ENCODE data around the gene GPS1. TPM values are rescaled to one million over a fixed set of nuclear protein-coding genes. Genes with fewer than 3 reads are reported as not detected.

Gene GPS1
- 10 to 100 TPM; 69.0 to 75.6 TPM for total RNA-seq

DNA sequence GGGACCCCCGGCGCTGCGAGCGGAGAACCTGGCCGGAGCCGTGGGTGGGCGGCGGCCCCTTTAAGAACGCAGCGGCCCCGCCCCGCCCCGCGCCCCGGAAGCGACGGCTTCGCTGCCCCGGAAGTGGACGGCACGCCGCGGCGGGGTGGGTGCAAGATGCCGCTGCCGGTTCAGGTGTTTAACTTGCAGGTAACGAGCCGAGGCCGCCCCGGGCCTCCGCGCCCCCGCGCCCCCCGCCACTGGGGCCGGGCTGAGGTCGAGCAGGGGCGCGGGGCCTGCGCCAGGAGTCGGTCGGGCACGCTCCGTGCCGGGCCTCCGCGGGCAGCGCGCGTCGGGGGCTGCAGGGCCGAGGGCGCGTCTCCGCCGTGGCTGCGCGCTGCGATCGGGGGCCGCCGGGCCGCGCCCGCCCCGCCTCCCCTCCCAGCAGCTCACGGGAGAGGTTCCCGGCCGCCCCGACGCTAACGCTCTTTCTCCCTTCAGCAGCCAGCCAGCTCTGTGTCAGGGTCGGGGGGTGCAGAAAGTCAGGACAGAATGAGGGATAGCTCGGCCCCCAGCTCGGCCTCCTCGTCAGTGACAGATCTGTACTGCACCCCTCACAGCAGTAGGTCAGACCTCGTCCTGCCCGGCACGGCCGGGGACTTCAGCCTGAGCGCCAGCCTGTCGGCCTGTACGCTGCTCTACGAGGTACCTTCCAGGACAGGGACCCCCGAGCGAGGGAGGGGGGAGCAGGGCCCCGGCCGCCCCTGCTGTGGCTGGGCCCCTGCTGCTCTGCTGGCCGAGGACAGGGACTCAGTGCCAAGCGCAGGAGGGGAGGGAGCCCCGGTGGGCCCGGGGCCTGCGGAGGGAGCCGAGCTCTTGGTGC lies at the start of gene GPS1, which contains the start of gene RFNG:
Gene GPS1, plus strand, starts transcription at position 123 of the 862 bp plus-strand sequence. Its CDS starts 34 bp downstream, at position 157.
Gene RFNG, minus strand, starts transcription at position 36 of the 862 bp plus-strand sequence. CDS start 45 bp downstream, outside the sequence.
- peak within 1 kb of the TSS; percentile 78 for H3K27ac Mint-ChIP-seq
- DNase-seq = peak; percentile 85
- POLR2A ChIA-PET = interaction anchor here (0.6 to 4.3 kb wide), 6 partner anchors 12 to 50 kb away, joined by 3 to 27 read pairs (median 4); partner anchors contain the start of genes DCXR and DUS1L
- no peaks in the 10 kb centered on the region for H3K9me3 Mint-ChIP-seq
- H3K36me3 Mint-ChIP-seq (ENCODE audit: low read depth) = peaks cover 12% of the 10 kb centered on the region
- CTCF ChIA-PET = interaction anchor here (2.0 kb wide), 1 partner anchor 14 kb away, joined by 9 read pairs; the partner anchor contains the start of gene DCXR
- H3K27me3 Mint-ChIP-seq = no peaks in the 10 kb centered on the region
- peaks cover 25% of the 10 kb centered on the region for H3K4me1 Mint-ChIP-seq
- H3K4me3 Mint-ChIP-seq = peak within 1 kb of the TSS; percentile 84

DNA sequence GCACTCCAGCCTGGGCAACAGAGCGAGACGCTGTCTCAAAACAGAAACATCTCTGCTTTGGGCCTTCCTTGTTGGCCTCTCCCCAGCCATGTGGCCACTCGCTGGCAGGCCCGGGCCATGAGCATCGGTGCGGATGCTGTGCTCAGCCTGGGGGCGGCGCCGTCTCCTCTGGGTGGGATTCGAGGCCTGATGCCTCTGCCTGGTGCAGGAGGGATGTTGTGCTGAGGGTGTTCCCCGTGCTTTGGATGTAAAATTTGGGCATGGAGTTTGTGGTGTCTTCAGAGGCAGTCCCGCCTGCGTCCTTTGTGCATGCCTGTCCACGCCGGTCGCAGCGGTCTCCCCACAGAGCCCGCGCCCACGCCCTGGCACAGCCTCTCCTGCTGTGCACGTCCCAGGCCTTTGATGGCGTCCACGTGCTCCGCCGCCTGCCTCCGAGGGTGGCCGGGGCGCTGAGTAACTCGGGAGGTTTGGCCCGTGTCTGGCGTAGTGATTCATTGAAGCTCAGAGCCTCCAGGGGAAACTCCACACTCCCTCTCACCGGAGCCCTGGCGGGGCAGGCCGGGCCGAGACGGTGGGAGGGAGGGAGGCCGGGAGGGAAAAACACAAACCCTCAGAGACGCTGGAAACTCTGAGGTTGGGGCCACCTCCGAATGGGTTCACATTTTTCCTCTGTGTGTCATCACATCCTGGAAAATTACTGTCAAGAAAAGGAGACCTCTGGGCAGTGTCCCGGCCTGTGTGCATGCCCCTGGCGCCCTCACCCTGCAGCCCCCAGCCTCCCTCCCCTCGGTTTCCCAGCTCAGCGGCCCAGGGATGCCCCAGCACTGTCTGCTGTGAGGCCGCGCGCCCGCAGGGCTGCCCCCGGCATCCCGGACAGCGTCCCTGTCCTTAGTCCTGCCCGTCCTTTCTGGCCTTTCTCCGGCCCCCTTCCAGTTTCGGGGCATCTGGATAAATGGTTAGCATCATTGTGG lies 48.0 kb upstream of the GPS1 start:
- H3K36me3 Mint-ChIP-seq (ENCODE audit: low read depth) = no peaks in the 10 kb centered on the region
- no peak overlapping the region for H3K4me3 Mint-ChIP-seq
- CTCF ChIA-PET = interaction anchor here (1.6 kb wide), 1 partner anchor 44 kb away, joined by 4 read pairs; no protein-coding TSS in a partner anchor
- no peak overlapping the region for H3K27ac Mint-ChIP-seq
- no peaks in the 10 kb centered on the region for H3K9me3 Mint-ChIP-seq
- no peaks in the 10 kb centered on the region for H3K27me3 Mint-ChIP-seq
- no peak for DNase-seq
- POLR2A ChIA-PET = interaction anchor here (1.1 kb wide), 1 partner anchor 19 kb away, joined by 3 read pairs; the partner anchor contains the start of gene CENPX
- H3K4me1 Mint-ChIP-seq = no peaks in the 10 kb centered on the region

DNA sequence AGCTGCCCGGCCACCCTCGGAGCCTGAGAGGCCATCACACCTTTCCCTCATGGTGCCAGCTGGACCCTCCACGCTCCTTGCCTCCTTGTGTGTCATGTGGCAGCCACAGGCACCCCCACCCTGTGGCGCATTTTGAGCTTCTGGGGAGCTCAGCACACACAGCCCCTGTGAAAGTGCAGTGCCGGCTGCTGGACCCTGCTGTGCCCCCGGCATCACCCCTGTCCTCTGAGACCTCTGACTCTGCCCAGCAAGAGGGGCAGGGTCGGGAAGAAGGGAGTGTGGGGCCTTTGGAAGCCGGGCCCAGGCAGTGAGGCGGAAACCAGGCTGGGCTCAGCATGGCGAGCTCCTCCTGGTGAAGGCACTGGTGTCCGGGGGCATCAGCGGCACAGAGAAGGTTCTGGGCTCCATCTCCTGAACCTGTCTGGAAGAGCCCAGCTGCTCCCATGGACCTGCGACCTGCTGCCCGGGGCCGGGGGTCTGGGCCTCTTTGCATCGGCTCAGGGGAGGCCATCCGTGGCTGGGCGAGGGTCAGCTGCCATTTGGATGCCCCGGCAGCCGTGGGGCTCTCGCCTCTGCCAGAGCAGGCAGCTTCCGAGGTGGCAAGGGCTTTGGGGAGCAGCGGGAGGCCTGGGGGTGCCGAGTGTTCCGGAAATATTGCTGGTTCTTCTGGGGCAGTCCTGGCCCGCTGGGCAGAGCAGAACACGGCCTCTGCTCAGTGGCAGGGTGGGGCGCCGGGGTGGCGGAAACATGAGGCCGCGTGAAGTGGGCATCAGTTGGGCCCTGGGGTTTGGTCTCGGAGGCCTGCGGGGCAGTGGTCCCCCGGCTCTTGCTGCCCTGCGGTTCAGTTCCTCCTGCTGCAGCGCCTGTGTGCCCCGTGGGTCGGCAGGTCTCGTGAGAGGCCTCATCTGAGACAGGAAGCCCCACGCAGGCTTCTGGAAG lies 46.9 kb upstream of the GPS1 start:
- ChIA-PET POLR2A (interaction anchor here (1.1 kb wide), 1 partner anchor 18 kb away, joined by 3 read pairs; the partner anchor contains the start of gene CENPX), CTCF (interaction anchor here (1.6 kb wide), 1 partner anchor 45 kb away, joined by 4 read pairs; no protein-coding TSS in a partner anchor)
- Mint-ChIP-seq H3K36me3 (ENCODE audit: low read depth) (no peaks in the 10 kb centered on the region), H3K4me1 (no peaks in the 10 kb centered on the region), H3K9me3 (no peaks in the 10 kb centered on the region), H3K4me3 (no peak overlapping the region), H3K27ac (no peak overlapping the region), H3K27me3 (no peaks in the 10 kb centered on the region)
- no peak for DNase-seq

DNA sequence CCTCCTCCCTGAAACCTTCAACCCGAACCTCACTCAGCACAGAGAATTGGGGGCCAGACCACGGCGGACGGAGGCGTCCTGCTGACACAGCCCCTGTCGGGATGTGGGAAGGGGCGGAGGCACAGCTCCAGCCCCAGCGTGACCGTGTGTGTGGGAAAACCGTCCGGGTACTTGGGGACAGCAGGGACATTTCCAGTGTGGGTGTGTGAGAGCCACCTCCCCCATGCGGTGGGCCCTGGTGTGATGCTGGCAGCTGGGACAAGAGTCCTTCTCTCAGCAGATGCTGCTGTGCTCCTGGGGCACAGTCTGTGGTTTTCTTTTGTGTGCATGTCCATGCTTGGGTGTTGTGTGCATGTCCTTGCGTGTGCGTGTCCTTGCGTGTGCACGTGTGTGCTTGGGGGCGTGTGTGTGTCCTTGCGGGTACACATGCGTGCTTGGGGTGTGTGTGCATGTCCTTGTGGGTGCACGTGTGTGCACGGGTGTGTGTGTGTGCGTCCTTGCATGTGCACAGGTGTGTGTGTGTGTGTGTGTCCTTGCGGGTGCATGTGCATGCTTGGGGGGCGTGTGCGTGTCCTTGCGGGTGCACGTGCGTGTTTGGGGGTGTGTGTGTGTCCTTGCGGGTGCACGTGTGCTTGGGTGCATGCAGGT lies 45.9 kb upstream of the GPS1 start:
- POLR2A ChIA-PET = no interaction called here
- Mint-ChIP-seq H3K9me3 (no peaks in the 10 kb centered on the region), H3K27ac (no peak overlapping the region), H3K4me3 (no peak overlapping the region), H3K4me1 (no peaks in the 10 kb centered on the region), H3K36me3 (ENCODE audit: low read depth) (no peaks in the 10 kb centered on the region), H3K27me3 (no peaks in the 10 kb centered on the region)
- DNase-seq = no peak
- CTCF ChIA-PET = no interaction called here

- Mint-ChIP-seq H3K27me3 (no peaks in the 10 kb centered on the region), H3K27ac (no peak overlapping the region), H3K36me3 (ENCODE audit: low read depth) (no peaks in the 10 kb centered on the region), H3K9me3 (no peaks in the 10 kb centered on the region), H3K4me1 (no peaks in the 10 kb centered on the region), H3K4me3 (no peak overlapping the region)
- ChIA-PET CTCF (no interaction called here), POLR2A (no interaction called here)
- DNase-seq = no peak
These were observed 45.0 kb upstream of the GPS1 start for GRCh38 chr17:82006468-82007227.

DNA sequence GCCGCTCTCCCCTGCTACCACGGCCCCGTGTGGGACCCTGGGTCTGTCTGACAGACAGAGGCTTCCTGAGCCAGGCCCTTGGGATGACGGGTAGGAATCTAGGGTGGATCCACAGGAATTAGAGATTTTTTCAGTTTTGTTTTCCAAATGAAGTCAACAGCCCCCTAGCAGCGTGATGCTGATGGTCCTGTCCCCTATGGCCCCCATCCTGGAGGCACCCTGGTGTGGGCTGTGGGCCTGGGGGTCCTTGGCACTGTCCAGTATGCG lies 44.5 kb upstream of the GPS1 start:
- ChIA-PET POLR2A (no interaction called here), CTCF (no interaction called here)

DNA sequence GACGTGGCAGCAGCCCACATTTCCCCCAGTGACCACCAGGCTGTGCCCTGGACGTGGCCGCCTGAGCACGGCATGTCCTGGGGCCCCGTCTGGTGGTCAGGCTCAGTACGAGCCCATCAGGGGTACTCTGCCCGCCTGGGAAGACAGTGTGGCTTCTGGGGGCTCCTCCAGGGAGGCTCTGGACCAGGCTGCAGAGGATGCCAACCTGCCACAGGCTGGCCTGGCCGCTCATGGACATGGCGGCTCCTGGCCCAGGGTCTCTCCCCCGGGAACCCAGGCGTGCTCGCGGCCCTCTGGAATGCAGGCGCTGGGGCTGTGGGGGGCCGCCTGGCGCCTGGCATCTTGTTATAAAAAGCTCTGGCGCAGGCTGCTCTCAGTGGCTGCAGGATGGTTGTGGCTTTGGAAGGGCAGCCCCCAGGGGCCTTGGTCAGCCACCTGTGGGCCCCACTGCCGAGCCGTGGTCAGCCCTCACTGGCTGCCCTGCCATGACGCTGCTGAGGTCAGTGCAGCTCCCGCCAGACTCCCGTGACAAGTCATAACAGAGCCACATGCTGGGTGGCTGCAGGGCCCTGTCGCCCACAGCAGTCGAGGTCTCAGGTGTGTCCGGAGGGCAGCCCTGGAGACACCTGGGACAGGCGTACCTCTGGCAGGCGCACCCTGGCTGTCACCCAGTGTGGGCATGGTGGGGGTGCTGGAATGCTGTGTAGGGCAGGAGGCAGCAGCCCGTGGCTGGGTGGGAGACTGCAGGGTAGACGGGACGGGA lies 44.0 kb upstream of the GPS1 start:
- CTCF ChIA-PET = no interaction called here
- H3K4me3 Mint-ChIP-seq = no peak overlapping the region
- POLR2A ChIA-PET = no interaction called here
- H3K9me3 Mint-ChIP-seq = no peaks in the 10 kb centered on the region
- DNase-seq = no peak
- no peak overlapping the region for H3K27ac Mint-ChIP-seq
- H3K4me1 Mint-ChIP-seq = no peaks in the 10 kb centered on the region
- no peaks in the 10 kb centered on the region for H3K36me3 Mint-ChIP-seq (ENCODE audit: low read depth)
- no peaks in the 10 kb centered on the region for H3K27me3 Mint-ChIP-seq

More for the DNA sequence above, 44.5 kb upstream of the GPS1 start:
- DNase-seq = no peak
- Mint-ChIP-seq H3K4me1 (no peaks in the 10 kb centered on the region), H3K4me3 (no peak overlapping the region), H3K9me3 (no peaks in the 10 kb centered on the region), H3K27me3 (no peaks in the 10 kb centered on the region), H3K36me3 (ENCODE audit: low read depth) (no peaks in the 10 kb centered on the region), H3K27ac (no peak overlapping the region)

DNA sequence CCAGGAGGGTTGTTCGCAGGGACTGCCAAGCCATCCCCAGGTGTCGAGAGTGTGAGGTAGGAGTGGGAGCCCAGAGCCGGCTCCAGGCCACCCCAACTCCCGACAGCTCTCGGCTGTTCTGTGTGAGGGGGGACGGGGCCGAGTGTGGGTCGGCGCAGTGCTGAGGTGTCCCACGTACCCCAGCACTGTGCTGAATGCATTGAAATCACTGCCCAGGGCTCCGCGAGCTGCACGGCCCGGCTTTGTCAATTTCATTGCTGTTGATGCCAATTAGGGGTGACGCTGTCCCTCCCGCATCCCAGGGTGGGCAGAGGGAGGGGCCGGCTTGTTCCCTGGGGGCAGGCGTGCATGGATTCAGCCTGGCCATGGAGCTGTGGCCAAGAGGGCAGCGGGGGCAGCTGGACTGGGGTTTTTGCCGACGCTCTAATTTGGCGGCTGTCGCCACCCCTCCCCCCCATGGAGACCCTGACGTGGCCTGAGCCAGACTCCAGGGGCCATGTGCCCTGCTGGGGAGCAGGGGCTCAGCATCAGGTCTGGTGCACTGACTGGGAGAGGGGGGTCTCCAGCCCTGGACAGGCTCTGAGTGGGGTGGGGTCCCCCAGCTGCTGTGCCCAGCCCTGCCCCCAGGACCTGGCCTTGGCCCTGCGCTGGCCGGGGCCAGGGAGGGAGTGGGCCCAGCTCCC lies 43.3 kb upstream of the GPS1 start:
- Mint-ChIP-seq H3K4me1 (no peaks in the 10 kb centered on the region), H3K4me3 (no peak overlapping the region), H3K36me3 (ENCODE audit: low read depth) (no peaks in the 10 kb centered on the region), H3K27me3 (no peaks in the 10 kb centered on the region), H3K9me3 (no peaks in the 10 kb centered on the region), H3K27ac (no peak overlapping the region)
- no peak for DNase-seq
- CTCF ChIA-PET = interaction anchor here (1.9 kb wide), 1 partner anchor 12 kb away, joined by 5 read pairs; no protein-coding TSS in a partner anchor
- POLR2A ChIA-PET = no interaction called here

GRCh38 chr17:82008941-82009405 lies 42.7 kb upstream of the GPS1 start:
- Mint-ChIP-seq H3K36me3 (ENCODE audit: low read depth) (no peaks in the 10 kb centered on the region), H3K4me1 (no peaks in the 10 kb centered on the region), H3K27me3 (no peaks in the 10 kb centered on the region), H3K27ac (no peak overlapping the region), H3K9me3 (no peaks in the 10 kb centered on the region), H3K4me3 (no peak overlapping the region)
- POLR2A ChIA-PET = interaction anchor here (0.8 to 1.1 kb wide), 2 partner anchors 14 to 29 kb away, joined by 3 read pairs; partner anchors contain the start of genes CENPX, DCXR and LRRC45
- CTCF ChIA-PET = interaction anchor here (1.9 kb wide), 1 partner anchor 11 kb away, joined by 5 read pairs; no protein-coding TSS in a partner anchor
- no peak for DNase-seq

- CTCF ChIA-PET = interaction anchor here (1.9 kb wide), 1 partner anchor 11 kb away, joined by 5 read pairs; no protein-coding TSS in a partner anchor
- POLR2A ChIA-PET = interaction anchor here (0.8 to 1.1 kb wide), 2 partner anchors 14 to 28 kb away, joined by 3 read pairs; partner anchors contain the start of genes CENPX, DCXR and LRRC45
- Mint-ChIP-seq H3K27me3 (no peaks in the 10 kb centered on the region), H3K4me1 (no peaks in the 10 kb centered on the region), H3K36me3 (ENCODE audit: low read depth) (no peaks in the 10 kb centered on the region), H3K27ac (no peak overlapping the region), H3K4me3 (no peak overlapping the region), H3K9me3 (no peaks in the 10 kb centered on the region)
- DNase-seq = no peak
These were observed 42.3 kb upstream of the GPS1 start for GRCh38 chr17:82009413-82009812.
